Posterior cingulate gyrus (tissue), 11 donors: ENCODE results near the gene DMP1.

ENCODE experiments used
- DNase-seq, 10 donors: peaks; one replicate each; pipeline versions ENCODE4 v3.0.0 to v3.0.0-alpha.2; 2020 to 2021; ENCODE audit warnings: mixed read lengths in 3 of 10
- intact Hi-C: fragments of 100-400 bp; cut with DNase I; formaldehyde crosslinking; loops from one replicate; pipeline ENCODE4 v1.15.1; 2023

DMP1 gene

GRCh38 chr4:87649980-87650379 is at the start of gene DMP1:
Gene DMP1 (plus strand): TSS chr4:87650280. CDS start chr4:87656493, 6,213 bp downstream.
- intact Hi-C loops = no loop called here
- DNase-seq = no peak

- intact Hi-C loops = no loop called here
- DNase-seq = no peak
Measured at GRCh38 chr4:87601361-87601760, 48.7 kb upstream of the DMP1 start.

GRCh38 chr4:87608229-87608628 is 41.9 kb upstream of the DMP1 start, which contains the start of gene DSPP:
Gene DSPP (plus strand): TSS chr4:87608529. CDS start chr4:87610909, 2,380 bp downstream.
- intact Hi-C loops = no loop called here
- no peak for DNase-seq

- DNase-seq = no peak
- intact Hi-C loops = no loop called here
Measured at GRCh38 chr4:87614292-87614890, 35.7 kb upstream of the DMP1 start.

GRCh38 chr4:87616268-87616667 is 33.8 kb upstream of the DMP1 start:
- DNase-seq = no peak
- intact Hi-C loops = no loop called here

GRCh38 chr4:87620086-87620485 is 30.0 kb upstream of the DMP1 start:
- no peak for DNase-seq
- intact Hi-C loops = no loop called here

GRCh38 chr4:87620491-87620890 is 29.6 kb upstream of the DMP1 start:
- DNase-seq = no peak
- intact Hi-C loops = no loop called here

- intact Hi-C loops = no loop called here
- peak in 3 of 10 donors; percentile 13 to 81 (median 21) for DNase-seq
Measured at GRCh38 chr4:87622303-87622702, 27.8 kb upstream of the DMP1 start.

- intact Hi-C loops = no loop called here
Measured at GRCh38 chr4:87624698-87625097, 25.4 kb upstream of the DMP1 start.

GRCh38 chr4:87631668-87632067 is 18.4 kb upstream of the DMP1 start:
- DNase-seq = no peak
- intact Hi-C loops = no loop called here

More at GRCh38 chr4:87624698-87625097, 25.4 kb upstream of the DMP1 start:
- no peak for DNase-seq

- no peak for DNase-seq
- intact Hi-C loops = no loop called here
Measured at GRCh38 chr4:87632469-87632868, 17.6 kb upstream of the DMP1 start.

- no peak for DNase-seq
- intact Hi-C loops = no loop called here
Measured at GRCh38 chr4:87633243-87633642, 16.8 kb upstream of the DMP1 start.

- no peak for DNase-seq
- intact Hi-C loops = no loop called here
Measured at GRCh38 chr4:87644286-87644685, 5.8 kb upstream of the DMP1 start.

- intact Hi-C loops = no loop called here
- no peak for DNase-seq
Measured at GRCh38 chr4:87650938-87651337, 858 bp downstream of the DMP1 start.

- intact Hi-C loops = no loop called here
- DNase-seq = no peak
Measured at GRCh38 chr4:87651941-87652340, 1.9 kb downstream of the DMP1 start.

GRCh38 chr4:87654487-87655044 is 4.5 kb downstream of the DMP1 start:
- intact Hi-C loops = no loop called here
- DNase-seq = no peak

GRCh38 chr4:87657525-87657924 is 7.4 kb downstream of the DMP1 start:
- no peak for DNase-seq
- intact Hi-C loops = no loop called here

GRCh38 chr4:87659247-87659931 is 9.3 kb downstream of the DMP1 start:
- no peak for DNase-seq
- intact Hi-C loops = no loop called here

GRCh38 chr4:87662871-87663270 is 12.8 kb downstream of the DMP1 start:
- intact Hi-C loops = no loop called here
- no peak for DNase-seq

- no peak for DNase-seq
- intact Hi-C loops = no loop called here
Measured at GRCh38 chr4:87669373-87669772, 19.3 kb downstream of the DMP1 start.

GRCh38 chr4:87677731-87678130 is 27.7 kb downstream of the DMP1 start:
- peak in 2 of 10 donors; percentile 7 to 16 for DNase-seq
- intact Hi-C loops = loop anchor here (2.0 to 10.0 kb wide), 4 partner anchors 135 to 537 kb away; partner anchors contain the start of gene SPP1
